GM23338 (cell line): ENCODE data around the gene ASPRV1. TPM values are rescaled to one million over a fixed set of nuclear protein-coding genes. Genes with fewer than 3 reads are reported as not detected.

ENCODE experiments used
- ATAC-seq: fragments of 200-7000 bp; cut with Tn5 transposase; 3 replicates; pipeline ENCODE4 v1.9.1; 2020
- DNase-seq: peaks from one replicate; pipeline ENCODE4 v3.0.0-alpha.2; 2015; ENCODE audit warnings: low spot score
- H2AFZ ChIP-seq: fragments of 200-600 bp; sonication (generic); 2 replicates; pipeline ENCODE4 v1.8.0; 2016; ENCODE audit warnings: antibody characterized with exemption, mild to moderate bottlenecking, moderate library complexity
- H3F3A ChIP-seq: fragments of 200-600 bp; sonication (generic); replicated peaks from 2 replicates; pipeline ENCODE4 v1.8.0; 2017; ENCODE audit warnings: antibody characterized with exemption, mixed run types, low read depth
- H3K27ac ChIP-seq: fragments of 200-600 bp; sonication (generic); 2 replicates; pipeline ENCODE4 v1.6.1; 2016; ENCODE audit warnings: low read depth
- H3K27me3 ChIP-seq: fragments of 200-600 bp; sonication (generic); 2 replicates; pipeline ENCODE4 v1.8.0; 2016; ENCODE audit warnings: mild to moderate bottlenecking, mixed run types, moderate library complexity; ENCODE audit not compliant: insufficient read depth
- H3K36me3 ChIP-seq: fragments of 200-600 bp; sonication (generic); 2 replicates; pipeline ENCODE4 v1.8.0; 2016; ENCODE audit warnings: mild to moderate bottlenecking; ENCODE audit not compliant: insufficient read depth
- H3K4me1 ChIP-seq: fragments of 200-600 bp; sonication (generic); 2 replicates; pipeline ENCODE4 v1.8.0; 2016; ENCODE audit warnings: mild to moderate bottlenecking, moderate library complexity; ENCODE audit not compliant: insufficient read depth
- H3K4me2 ChIP-seq: fragments of 200-600 bp; sonication (generic); 2 replicates; pipeline ENCODE4 v1.7.1; 2017; ENCODE audit warnings: mixed run types
- H3K4me3 ChIP-seq: fragments of 200-600 bp; sonication (generic); 2 replicates; pipeline ENCODE4 v1.6.1; 2016; ENCODE audit warnings: mixed run types
- H3K79me2 ChIP-seq: fragments of 200-600 bp; sonication (generic); replicated peaks from 2 replicates; pipeline ENCODE4 v1.8.0; 2017; ENCODE audit warnings: mild to moderate bottlenecking; ENCODE audit not compliant: insufficient read depth
- H3K9me2 ChIP-seq: fragments of 200-600 bp; sonication (generic); 2 replicates; pipeline ENCODE4 v1.8.0; 2017; ENCODE audit not compliant: insufficient read depth
- H4K20me1 ChIP-seq: fragments of 200-600 bp; sonication (generic); replicated peaks from 2 replicates; pipeline ENCODE4 v1.8.0; 2017; ENCODE audit warnings: mild to moderate bottlenecking; ENCODE audit not compliant: insufficient read depth
- H3K27ac Mint-ChIP-seq: 2 replicates; pipeline ENCODE4 v1.8.0; 2020; ENCODE audit warnings: inconsistent platforms, mild to moderate bottlenecking, moderate library complexity, mixed read lengths
- H3K27me3 Mint-ChIP-seq: 3 replicates; pipeline ENCODE4 v1.8.0; 2022; ENCODE audit warnings: low read depth, mild to moderate bottlenecking, moderate library complexity, mixed read lengths, inconsistent platforms; ENCODE audit not compliant: insufficient read depth, poor library complexity
- H3K36me3 Mint-ChIP-seq: 3 replicates; pipeline ENCODE4 v1.8.0; 2021; ENCODE audit warnings: low read depth, mild to moderate bottlenecking, inconsistent platforms, moderate library complexity, mixed read lengths
- H3K4me1 Mint-ChIP-seq: 3 replicates; pipeline ENCODE4 v1.8.0; 2020; ENCODE audit warnings: mild to moderate bottlenecking, inconsistent platforms, mixed read lengths
- H3K4me3 Mint-ChIP-seq: 3 replicates; pipeline ENCODE4 v1.8.0; 2021; ENCODE audit warnings: moderate library complexity, mild to moderate bottlenecking, inconsistent platforms, mixed read lengths
- H3K9me3 Mint-ChIP-seq: 3 replicates; pipeline ENCODE4 v1.8.0; 2020; ENCODE audit warnings: moderate library complexity, mild to moderate bottlenecking, inconsistent platforms, mixed read lengths
- CTCF ChIP-seq, 2 experiments: fragments of 200-600 bp in 1 of 2; sonication (generic) in 1 of 2; conservative IDR thresholded peaks; 2 replicates each; pipeline versions ENCODE4 v1.5.1 to v1.6.1; 2016 to 2017; ENCODE audit warnings: antibody characterized with exemption in 2 of 2, low read depth in 2 of 2, mild to moderate bottlenecking in 2 of 2, moderate library complexity in 1 of 2
- ETS1 ChIP-seq: IDR thresholded peaks from 2 replicates; pipeline ENCODE4 v1.6.1; 2016; ENCODE audit warnings: antibody characterized with exemption
- EZH2phosphoT487 ChIP-seq: fragments of 200-600 bp; sonication (generic); IDR thresholded peaks from one replicate; pipeline ENCODE4 v1.8.1; 2018; ENCODE audit warnings: antibody characterized with exemption; ENCODE audit not compliant: unreplicated experiment
- JUNB ChIP-seq: IDR thresholded peaks from one replicate; pipeline ENCODE4 v1.6.1; 2016; ENCODE audit warnings: antibody characterized with exemption; ENCODE audit not compliant: unreplicated experiment
- NANOG ChIP-seq: IDR thresholded peaks from 2 replicates; pipeline ENCODE4 v1.6.1; 2016; ENCODE audit warnings: antibody characterized with exemption, borderline replicate concordance
- POLR2AphosphoS5 ChIP-seq: IDR thresholded peaks from 2 replicates; pipeline ENCODE4 v1.6.1; 2016; ENCODE audit warnings: antibody characterized with exemption, low read depth
- REST ChIP-seq: IDR thresholded peaks from one replicate; pipeline ENCODE4 v1.6.1; 2018; ENCODE audit warnings: antibody characterized with exemption; ENCODE audit not compliant: unreplicated experiment
- STAT1 ChIP-seq: IDR thresholded peaks from one replicate; pipeline ENCODE4 v1.6.1; 2016; ENCODE audit warnings: antibody characterized with exemption; ENCODE audit not compliant: unreplicated experiment
- ZNF114 ChIP-seq: fragments of 250-450 bp; sonication (Bioruptor Pico); IDR thresholded peaks from 2 replicates; pipeline ENCODE4 v1.5.0; 2020; ENCODE audit warnings: mild to moderate bottlenecking, moderate library complexity
- ZNF331 ChIP-seq: fragments of 250-450 bp; sonication (Bioruptor Pico); IDR thresholded peaks from 2 replicates; pipeline ENCODE4 v1.5.0; 2020; ENCODE audit warnings: low read depth, mild to moderate bottlenecking, moderate library complexity
- polyA plus RNA-seq: library from polyadenylated mRNA; unstranded; fragments of >200 nt; fragmentation: Nextera tagmentation; extraction: Ambion mirVana; gene quantifications from 2 replicates; pipeline ENCODE4 v1.2.1, GENCODE V29; 2016
- total RNA-seq: library from RNA; depleted of rRNA; stranded (reverse); fragments of >200 nt; shearing (Covaris generic); gene quantifications from 2 replicates; pipeline ENCODE4 v1.2.3, GENCODE V29; 2014

The ASPRV1 gene
- total and polyA plus RNA-seq, 2 experiments from 2014 or later: 0.60 to 1.4 TPM

GRCh38 chr2:69975136-69975852 lies 13.9 kb upstream of the ASPRV1 start (continued):
- TF ChIP-seq REST (no peak), CTCF (conservative IDR thresholded peaks at IDR 0.05; ENCODE audit: low read depth in 2 of 2) (no peak), ZNF114 (CRISPR knock-in tag) (no peak), ZNF331 (CRISPR knock-in tag) (no peak), JUNB (no peak)

- Histone ChIP-seq H3K79me2 (no peaks in the 10 kb centered on the region), H3K4me1 (no peaks in the 10 kb centered on the region), H3K4me3 (no peak overlapping the region), H4K20me1 (no peaks in the 10 kb centered on the region), H2AFZ (no peak overlapping the region), H3K27ac (no peak overlapping the region), H3K9me2 (0 out of 2 replicates have a peak, but pooled peaks cover 3% of the 10 kb centered on the region), H3K4me2 (no peak overlapping the region), H3K36me3 (no peaks in the 10 kb centered on the region), H3F3A (no peaks in the 10 kb centered on the region), H3K27me3 (no peaks in the 10 kb centered on the region)
- no peaks in the 10 kb centered on the region; the same call in 2 of the 3 replicates for H3K36me3 Mint-ChIP-seq
- peaks cover 8% of the 10 kb centered on the region for H3K27me3 Mint-ChIP-seq
- ATAC-seq (no peak), DNase-seq (no peak)
- no peak overlapping the region for H3K27ac Mint-ChIP-seq
- H3K4me3 Mint-ChIP-seq: no peak overlapping the region
- H3K4me1 Mint-ChIP-seq: peaks cover 11% of the 10 kb centered on the region
- no peaks in the 10 kb centered on the region for H3K9me3 Mint-ChIP-seq
- TF ChIP-seq ZNF114 (CRISPR knock-in tag): no peak
- no peak for TF ChIP-seq CTCF (conservative IDR thresholded peaks at IDR 0.05; ENCODE audit: low read depth in 2 of 2)
- TF ChIP-seq EZH2phosphoT487: no peak
- no peak for TF ChIP-seq POLR2AphosphoS5
- TF ChIP-seq ETS1: no peak
- TF ChIP-seq NANOG: no peak
- no peak for TF ChIP-seq STAT1
- no peak for TF ChIP-seq REST
- no peak for TF ChIP-seq JUNB
- no peak for TF ChIP-seq ZNF331 (CRISPR knock-in tag)
These were observed 11.9 kb upstream of the ASPRV1 start for GRCh38 chr2:69973335-69973735.
